Measurements from ENCODE around the gene C7orf57. TPM values are rescaled to one million over a fixed set of nuclear protein-coding genes. Genes with fewer than 3 reads are reported as not detected.

C7orf57 gene
- total RNA-seq, 4 donors from 2014 or later: 0.57 to 2.3 (median 1.0) TPM

- Histone ChIP-seq H3K27me3 (no peaks in the 10 kb centered on the region), H3K9me3 (no peaks in the 10 kb centered on the region), H3K27ac (no peak overlapping the region), H3K4me1 (peaks cover 0 to 20% (median 3%) of the 10 kb centered on the region in 3 donors), H3K4me3 (no peak overlapping the region), H3K36me3 (peaks cover 26 to 97% (median 30%) of the 10 kb centered on the region in 3 donors)
- no peak for DNase-seq
- intact Hi-C loops (cut with DNase I): loop anchor here (10.0 kb wide), 2 partner anchors 67 to 107 kb away; partner anchors contain the start of gene C7orf57
- WGBS, 2 donors: 71 to 85% methylated on average over 1 to 4 of the region's 4 CpGs
- TF ChIP-seq POLR2A (IDR thresholded peaks at IDR 0.05) (no peak), CTCF (IDR thresholded peaks at IDR 0.05) (peak in 1 of 6 experiments; percentile 25)
Observed at GRCh38 chr7:48101968-48102367, 66.6 kb downstream of the C7orf57 start.

GRCh38 chr7:48102530-48102929 is 67.2 kb downstream of the C7orf57 start:
- H3K27me3 ChIP-seq: no peaks in the 10 kb centered on the region
- peaks cover 31 to 99% (median 36%) of the 10 kb centered on the region in 3 donors for H3K36me3 ChIP-seq
- peaks cover 0 to 14% (median 0%) of the 10 kb centered on the region in 3 donors for H3K4me1 ChIP-seq
- intact Hi-C loops (cut with DNase I): loop anchor here (10.0 kb wide), 2 partner anchors 68 to 108 kb away; partner anchors contain the start of gene C7orf57
- no peaks in the 10 kb centered on the region for H3K9me3 ChIP-seq
- DNase-seq: no peak
- WGBS, 2 donors: 83 to 86% methylated on average over 2 to 3 of the region's 4 CpGs
- H3K27ac ChIP-seq: no peak overlapping the region
- TF ChIP-seq CTCF (IDR thresholded peaks at IDR 0.05) (no peak), POLR2A (IDR thresholded peaks at IDR 0.05) (no peak)
- no peak overlapping the region for H3K4me3 ChIP-seq

- H3K4me1 ChIP-seq: peaks cover 0 to 5% (median 0%) of the 10 kb centered on the region in 3 donors
- no peak overlapping the region for H3K4me3 ChIP-seq
- 91 to 100% methylated on average over 4 to 5 of the region's 5 CpGs for WGBS, 2 donors
- H3K27ac ChIP-seq: no peak overlapping the region
- TF ChIP-seq POLR2A (IDR thresholded peaks at IDR 0.05): no peak
- TF ChIP-seq CTCF (IDR thresholded peaks at IDR 0.05): no peak
- DNase-seq: no peak
- H3K36me3 ChIP-seq: peaks cover 28 to 99% (median 46%) of the 10 kb centered on the region in 3 donors
- intact Hi-C loops (cut with DNase I): loop anchor here (10.0 kb wide), 2 partner anchors 70 to 110 kb away; partner anchors contain the start of gene C7orf57
- H3K27me3 ChIP-seq: no peaks in the 10 kb centered on the region
- H3K9me3 ChIP-seq: no peaks in the 10 kb centered on the region
Observed at GRCh38 chr7:48105045-48105444, 69.7 kb downstream of the C7orf57 start.

- DNase-seq: no peak
- WGBS, 2 donors: 84 to 95% methylated on average over 11 to 29 of the region's 29 CpGs
- Histone ChIP-seq H3K4me1 (peaks cover 0 to 17% (median 0%) of the 10 kb centered on the region in 3 donors), H3K4me3 (no peak overlapping the region), H3K27ac (no peak overlapping the region), H3K36me3 (peaks cover 21 to 79% (median 39%) of the 10 kb centered on the region in 3 donors), H3K27me3 (no peaks in the 10 kb centered on the region), H3K9me3 (no peaks in the 10 kb centered on the region)
- intact Hi-C loops (cut with DNase I): loop anchor here (10.0 kb wide), 2 partner anchors 72 to 112 kb away; partner anchors contain the start of gene C7orf57
- no peak for TF ChIP-seq CTCF (IDR thresholded peaks at IDR 0.05)
- no peak for TF ChIP-seq POLR2A (IDR thresholded peaks at IDR 0.05)
Observed at GRCh38 chr7:48106906-48107659, 71.7 kb downstream of the C7orf57 start.

GRCh38 chr7:48107926-48108472 is 72.7 kb downstream of the C7orf57 start:
- TF ChIP-seq CTCF (IDR thresholded peaks at IDR 0.05) (no peak), POLR2A (IDR thresholded peaks at IDR 0.05) (no peak)
- intact Hi-C loops (cut with DNase I): loop anchor here (10.0 kb wide), 2 partner anchors 73 to 113 kb away; partner anchors contain the start of gene C7orf57
- no peaks in the 10 kb centered on the region for H3K9me3 ChIP-seq
- peaks cover 14 to 69% (median 32%) of the 10 kb centered on the region in 3 donors for H3K36me3 ChIP-seq
- no peak for DNase-seq
- no peaks in the 10 kb centered on the region for H3K27me3 ChIP-seq
- 79 to 86% methylated on average over 2 to 11 of the region's 18 CpGs for WGBS, 2 donors
- peaks cover 0 to 17% (median 0%) of the 10 kb centered on the region in 3 donors for H3K4me1 ChIP-seq
- no peak overlapping the region for H3K4me3 ChIP-seq
- no peak overlapping the region for H3K27ac ChIP-seq
